Brain pericyte (primary cell): ENCODE measurements around the gene ENOX1.

Experiments used
- DNase-seq: peaks from one replicate; pipeline ENCODE4 v3.0.0-alpha.2; 2012; ENCODE audit warnings: low read depth, low spot score

ENOX1 gene

GRCh38 chr13:43389573-43389972 lies 397.2 kb downstream of the ENOX1 start:
- no peak for DNase-seq

- no peak for DNase-seq
Measured at GRCh38 chr13:43388282-43389034, 398.3 kb downstream of the ENOX1 start.

- no peak for DNase-seq
Measured at GRCh38 chr13:43387880-43388279, 398.9 kb downstream of the ENOX1 start.

- no peak for DNase-seq
Measured at GRCh38 chr13:43383498-43384165, 403.1 kb downstream of the ENOX1 start.

- DNase-seq, result no peak
Measured at GRCh38 chr13:43379738-43380137, 407.0 kb downstream of the ENOX1 start.

GRCh38 chr13:43377973-43378372 lies 408.8 kb downstream of the ENOX1 start:
- no peak for DNase-seq

GRCh38 chr13:43377149-43377548 lies 409.6 kb downstream of the ENOX1 start:
- no peak for DNase-seq

GRCh38 chr13:43376596-43376995 lies 410.2 kb downstream of the ENOX1 start:
- no peak for DNase-seq

GRCh38 chr13:43375797-43376465 lies 410.8 kb downstream of the ENOX1 start:
- DNase-seq, result no peak

GRCh38 chr13:43374621-43375020 lies 412.2 kb downstream of the ENOX1 start:
- DNase-seq, result peak; percentile 50

GRCh38 chr13:43373400-43373799 lies 413.4 kb downstream of the ENOX1 start:
- no peak for DNase-seq

- no peak for DNase-seq
Measured at GRCh38 chr13:43370842-43371241, 415.9 kb downstream of the ENOX1 start.

- no peak for DNase-seq
Measured at GRCh38 chr13:43369319-43369718, 417.5 kb downstream of the ENOX1 start.

GRCh38 chr13:43368003-43368402 lies 418.8 kb downstream of the ENOX1 start:
- DNase-seq, result no peak

GRCh38 chr13:43365039-43365344 lies 421.8 kb downstream of the ENOX1 start:
- no peak for DNase-seq

GRCh38 chr13:43364210-43365038 lies 422.3 kb downstream of the ENOX1 start:
- DNase-seq, result no peak

- no peak for DNase-seq
Measured at GRCh38 chr13:43363156-43363953, 423.4 kb downstream of the ENOX1 start.

GRCh38 chr13:43362556-43362955 lies 424.2 kb downstream of the ENOX1 start:
- no peak for DNase-seq

- DNase-seq, result no peak
Measured at GRCh38 chr13:43360892-43361610, 425.7 kb downstream of the ENOX1 start.

- no peak for DNase-seq
Measured at GRCh38 chr13:43360171-43360570, 426.6 kb downstream of the ENOX1 start.

GRCh38 chr13:43359536-43359935 lies 427.2 kb downstream of the ENOX1 start:
- DNase-seq, result no peak
